Frontal cortex (tissue), 4 donors: ENCODE measurements around the gene BRINP1. TPM values are rescaled to one million over a fixed set of nuclear protein-coding genes. Genes with fewer than 3 reads are reported as not detected.

ENCODE experiments used
- DNase-seq, 2 donors: peaks; one replicate each; pipeline ENCODE4 v3.0.0; 2012; ENCODE audit warnings: low spot score in 2 of 2
- FAIRE-seq: peaks from 2 replicates; lab custom pipeline; 2012; peaks lifted over from hg19 to GRCh38; lab: Jason Lieb, UNC
- total RNA-seq: library from RNA; depleted of rRNA; stranded (reverse); fragments of >200 nt; gene quantifications from one replicate; pipeline ENCODE4 v1.2.3, GENCODE V29; 2014
- donor health status: control.
- donor health status: control.
- donor health status: control.

The BRINP1 gene
- total RNA-seq, 1 donor from 2014 or later, result 48.5 TPM

GRCh38 chr9:119349351-119349825 lies 19.8 kb downstream of the BRINP1 start:
- no peak for DNase-seq
- FAIRE-seq, result no peak

GRCh38 chr9:119343059-119343990 lies 25.9 kb downstream of the BRINP1 start:
- FAIRE-seq (no peak), DNase-seq (no peak)

GRCh38 chr9:119339056-119339455 lies 30.2 kb downstream of the BRINP1 start:
- DNase-seq (no peak), FAIRE-seq (no peak)

- no peak for FAIRE-seq
- no peak for DNase-seq
These were observed 31.7 kb downstream of the BRINP1 start for GRCh38 chr9:119337573-119337972.

- FAIRE-seq, result no peak
These were observed 34.5 kb downstream of the BRINP1 start for GRCh38 chr9:119334745-119335144.

GRCh38 chr9:119333507-119334229 lies 35.6 kb downstream of the BRINP1 start:
- no peak for FAIRE-seq
- no peak for DNase-seq

More at GRCh38 chr9:119334745-119335144, 34.5 kb downstream of the BRINP1 start:
- DNase-seq, result no peak

- DNase-seq, result no peak
- no peak for FAIRE-seq
These were observed 36.7 kb downstream of the BRINP1 start for GRCh38 chr9:119332522-119332921.

GRCh38 chr9:119322184-119322583 lies 47.1 kb downstream of the BRINP1 start:
- FAIRE-seq (no peak), DNase-seq (peak in 1 of 2 donors; percentile 24)

- DNase-seq, result peak in 1 of 2 donors; percentile 24
- no peak for FAIRE-seq
These were observed 50.9 kb downstream of the BRINP1 start for GRCh38 chr9:119318371-119318770.

- DNase-seq, result no peak
These were observed 55.4 kb downstream of the BRINP1 start for GRCh38 chr9:119313846-119314245.

GRCh38 chr9:119310741-119311140 lies 58.5 kb downstream of the BRINP1 start:
- DNase-seq, result no peak
- no peak for FAIRE-seq

More at GRCh38 chr9:119313846-119314245, 55.4 kb downstream of the BRINP1 start:
- FAIRE-seq, result no peak

- FAIRE-seq, result no peak
These were observed 61.8 kb downstream of the BRINP1 start for GRCh38 chr9:119307471-119307870.

GRCh38 chr9:119304555-119304954 lies 64.7 kb downstream of the BRINP1 start:
- no peak for DNase-seq
- FAIRE-seq, result no peak

More at GRCh38 chr9:119307471-119307870, 61.8 kb downstream of the BRINP1 start:
- DNase-seq, result no peak

- DNase-seq (no peak), FAIRE-seq (no peak)
These were observed 66.1 kb downstream of the BRINP1 start for GRCh38 chr9:119302988-119303698.

- FAIRE-seq (no peak), DNase-seq (no peak)
These were observed 71.0 kb downstream of the BRINP1 start for GRCh38 chr9:119298076-119298853.

GRCh38 chr9:119291554-119291953 lies 77.7 kb downstream of the BRINP1 start:
- DNase-seq (no peak), FAIRE-seq (no peak)

GRCh38 chr9:119289740-119290433 lies 79.3 kb downstream of the BRINP1 start:
- DNase-seq, result no peak
- FAIRE-seq, result no peak

GRCh38 chr9:119284587-119285337 lies 84.5 kb downstream of the BRINP1 start:
- FAIRE-seq, result no peak
- no peak for DNase-seq
